ENCODE measurements around the gene FNBP1. TPM values are rescaled to one million over a fixed set of nuclear protein-coding genes. Genes with fewer than 3 reads are reported as not detected.

The FNBP1 gene
- total and polyA plus RNA-seq, 2 of the 13 experiments (the other 11 are each of a cell fraction or from before 2014, with no cell fraction given) = 5.4 to 19.5 TPM

- TF ChIP-seq BATF2 (CRISPR knock-in tag; IDR thresholded peaks at IDR 0.05) (no peak), NPAS2 (CRISPR knock-in tag; IDR thresholded peaks at IDR 0.05; ENCODE audit: borderline replicate concordance) (no peak), SOX13 (IDR thresholded peaks at IDR 0.05) (no peak), SOX13 (CRISPR knock-in tag; conservative IDR thresholded peaks at IDR 0.05 in 1 of 2, IDR thresholded peaks at IDR 0.05 in 1 of 2) (no peak), KDM6A (CRISPR knock-in tag; IDR thresholded peaks at IDR 0.05; ENCODE audit: low read depth) (no peak), ZNF747 (CRISPR knock-in tag; IDR thresholded peaks at IDR 0.05; ENCODE audit: borderline replicate concordance) (no peak), NCOA1 (CRISPR knock-in tag; IDR thresholded peaks at IDR 0.05) (peak; percentile 74; the same call in 1 of the 2 replicates), NFKB2 (CRISPR knock-in tag; IDR thresholded peaks at IDR 0.05; ENCODE audit: borderline replicate concordance) (0 out of 2 replicates have a peak, but pooled peaks have one; percentile 3), MAFK (conservative IDR thresholded peaks at IDR 0.05 in 1 of 2, IDR thresholded peaks at IDR 0.05 in 1 of 2; ENCODE audit: low read length in 2 of 2) (no peak), ZNF563 (CRISPR knock-in tag; IDR thresholded peaks at IDR 0.05) (peak; percentile 73; the same call in 1 of the 2 replicates), ARHGAP35 (CRISPR knock-in tag; IDR thresholded peaks at IDR 0.05; ENCODE audit: borderline replicate concordance) (0 out of 2 replicates have a peak, but pooled peaks have one; percentile 23), ZNF674 (CRISPR knock-in tag; IDR thresholded peaks at IDR 0.05; ENCODE audit: low read depth) (no peak), NFYB (CRISPR knock-in tag; IDR thresholded peaks at IDR 0.05) (no peak)
These were observed 544 bp downstream of the FNBP1 start (continued) for GRCh38 chr9:130042406-130042884.
